H4 (cell line): Measurements from ENCODE around the gene GSC. TPM values are rescaled to one million over a fixed set of nuclear protein-coding genes. Genes with fewer than 3 reads are reported as not detected.
"Not testable (repeated sequence)": the region's sequence is repeated elsewhere in the genome, so short reads cannot be mapped to it uniquely, and the experiment has no call there.

Source experiments
- DNase-seq: peaks from one replicate; pipeline ENCODE4 v3.0.0-alpha.2; 2015; ENCODE audit warnings: low spot score
- total RNA-seq: library from RNA; depleted of rRNA; stranded (reverse); fragments of >200 nt; shearing (Covaris generic); gene quantifications from 2 replicates; pipeline ENCODE4 v1.2.3, GENCODE V29; 2014; rRNA removed

GSC gene
- total RNA-seq, 1 experiment from 2014 or later, result 2.8 TPM

- no peak for DNase-seq
Measured at GRCh38 chr14:94746131-94746530, 23.8 kb downstream of the GSC start.

- no peak for DNase-seq
Measured at GRCh38 chr14:94738751-94739150, 31.2 kb downstream of the GSC start.

DNA sequence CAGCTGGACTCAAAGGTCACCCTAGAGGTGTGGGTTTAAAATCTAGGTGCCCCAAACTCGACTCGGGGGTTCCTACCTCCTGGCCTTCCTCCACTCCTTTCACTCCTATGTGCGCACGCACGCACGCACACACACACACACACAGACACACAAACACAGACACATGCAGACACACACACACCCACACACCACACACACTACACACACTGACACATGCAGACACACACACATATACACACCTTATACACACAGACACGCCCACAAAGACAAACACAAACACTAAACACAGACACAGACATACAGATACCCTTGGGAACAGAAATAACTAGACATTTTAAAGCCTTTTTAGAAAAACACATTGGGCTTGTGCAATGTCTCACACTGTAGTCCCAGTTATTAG, 31.8 kb downstream of the GSC start:
- no peak for DNase-seq

DNA sequence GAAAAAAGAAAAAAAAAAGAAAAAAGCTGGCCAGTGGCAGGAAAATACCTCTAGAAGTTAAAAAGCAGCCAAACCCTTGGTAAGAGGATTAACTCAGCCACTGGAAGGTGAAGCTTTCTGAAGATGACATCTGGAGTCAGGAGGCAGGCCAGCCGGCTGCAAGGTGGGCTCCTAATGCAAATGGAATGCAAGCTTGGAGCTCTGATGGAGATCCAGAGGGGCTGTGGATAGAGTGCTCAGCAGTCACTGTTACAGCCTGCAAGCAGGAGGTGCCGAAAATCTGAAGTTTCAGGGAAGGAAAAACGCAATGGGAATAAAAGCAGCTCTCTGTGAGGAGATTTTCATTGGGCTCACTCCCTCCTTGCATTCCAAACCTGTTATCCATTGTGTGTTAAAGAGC, 41.0 kb downstream of the GSC start:
- DNase-seq, result no peak

DNA sequence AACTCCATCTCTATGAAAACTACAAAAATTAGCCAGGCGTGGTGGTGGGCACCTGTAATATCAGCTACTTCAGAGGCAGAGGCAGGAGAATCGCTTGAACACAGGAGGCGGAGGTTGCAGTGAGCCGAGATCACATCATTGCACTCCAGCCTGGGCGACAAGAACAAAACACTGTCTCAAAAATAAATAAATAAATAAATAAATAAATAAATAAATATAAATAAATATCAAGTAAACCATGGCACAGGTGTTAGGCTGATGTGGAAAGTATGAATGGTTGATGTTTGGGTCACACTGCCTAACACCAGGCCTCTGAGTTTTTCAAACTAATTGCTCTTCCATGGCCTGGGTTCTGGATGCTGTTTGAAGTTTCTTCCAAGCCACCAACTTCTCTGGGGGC, 41.5 kb downstream of the GSC start:
- not testable (repeated sequence) for DNase-seq

GRCh38 chr14:94726649-94727048, 43.3 kb downstream of the GSC start:
- DNase-seq, result not testable (repeated sequence)

- no peak for DNase-seq
Measured at GRCh38 chr14:94724993-94725392, 44.9 kb downstream of the GSC start.

GRCh38 chr14:94722397-94722796, 47.5 kb downstream of the GSC start:
- no peak for DNase-seq

Other genes starting within 250 kb of the GSC start
- gene SERPINA4, start 208.7 kb downstream of the GSC start, total RNA-seq, result not detected in 2 replicates
- gene SERPINA5, start 188.7 kb downstream of the GSC start, total RNA-seq, result 1.6 and 1.7 TPM in 2 replicates
- 0.35 and 0.56 TPM in 2 replicates for gene SERPINA3, start 157.7 kb downstream of the GSC start, total RNA-seq